Immature natural killer cell (primary cell): ENCODE measurements around the gene AQP1. TPM values are rescaled to one million over a fixed set of nuclear protein-coding genes. Genes with fewer than 3 reads are reported as not detected.
A peak's percentile ranks its signal among the peaks of the same experiment; 100 is the strongest.

ENCODE experiments used
- DNase-seq, 3 donors: peaks; one replicate each; pipeline ENCODE4 v3.0.0; 2022; ENCODE audit warnings: mixed read lengths in 1 of 3
- H3K27ac Mint-ChIP-seq, 6 donors: one replicate each; pipeline ENCODE4 v1.8.0; 2020; ENCODE audit warnings: mixed read lengths in 6 of 6, mild to moderate bottlenecking in 5 of 6, inconsistent platforms in 4 of 6, moderate library complexity in 3 of 6
- H3K27me3 Mint-ChIP-seq, 3 donors: one replicate each; pipeline ENCODE4 v1.8.0; 2020 to 2021; ENCODE audit warnings: low read depth in 3 of 3, mild to moderate bottlenecking in 3 of 3, mixed read lengths in 3 of 3, moderate library complexity in 3 of 3, inconsistent platforms in 1 of 3
- H3K36me3 Mint-ChIP-seq, 3 donors: one replicate each; pipeline ENCODE4 v1.8.0; 2020; ENCODE audit warnings: mixed read lengths in 3 of 3, inconsistent platforms in 2 of 3, mild to moderate bottlenecking in 2 of 3
- H3K4me1 Mint-ChIP-seq, 2 donors: one replicate each; pipeline ENCODE4 v1.8.0; 2020; ENCODE audit warnings: inconsistent platforms in 2 of 2, mild to moderate bottlenecking in 2 of 2, mixed read lengths in 2 of 2, moderate library complexity in 1 of 2
- H3K4me3 Mint-ChIP-seq, 5 donors: one replicate each; pipeline ENCODE4 v1.8.0; 2020; ENCODE audit warnings: mild to moderate bottlenecking in 5 of 5, mixed read lengths in 5 of 5, inconsistent platforms in 3 of 5, moderate library complexity in 3 of 5
- H3K9me3 Mint-ChIP-seq, 6 donors: one replicate each; pipeline ENCODE4 v1.8.0; 2020; ENCODE audit warnings: mild to moderate bottlenecking in 6 of 6, mixed read lengths in 6 of 6, inconsistent platforms in 4 of 6, moderate library complexity in 3 of 6
- polyA plus RNA-seq, 3 donors: library from polyadenylated mRNA; unstranded; fragments of 300-500 nt; fragmentation: Illumina TruSeq; gene quantifications; one replicate each; pipeline ENCODE4 v1.2.3, GENCODE V29; 2021

The AQP1 gene
- polyA plus RNA-seq, 3 donors from 2014 or later: 0.08 TPM; not detected in 2

DNA sequence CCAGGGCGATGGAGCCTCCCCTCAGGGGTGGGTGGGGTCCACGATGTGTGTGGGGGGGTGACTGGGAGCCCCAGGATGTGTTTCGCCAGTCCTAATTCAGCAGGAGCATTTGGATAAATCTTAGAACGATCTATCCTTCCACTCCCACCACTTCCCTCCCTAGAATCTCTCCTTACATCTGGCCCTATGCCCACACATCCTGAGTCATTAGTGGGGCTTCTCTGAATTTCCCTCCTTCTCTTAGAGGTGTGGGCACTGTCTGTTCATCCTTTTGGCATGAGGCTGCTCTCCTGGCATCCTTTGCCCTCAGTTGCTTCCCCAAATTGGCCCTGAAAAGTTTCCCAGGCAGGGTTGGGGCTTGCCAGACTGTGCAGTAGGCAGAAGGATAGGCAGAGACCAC is 53.7 kb downstream of the AQP1 start:
- no peak for DNase-seq
- Mint-ChIP-seq H3K36me3 (no peaks in the 10 kb centered on the region), H3K4me3 (no peak overlapping the region), H3K27ac (no peak overlapping the region), H3K9me3 (peaks cover 0 to 1% (median 0%) of the 10 kb centered on the region in 6 donors), H3K4me1 (no peaks in the 10 kb centered on the region), H3K27me3 (peaks cover 0 to 12% (median 1%) of the 10 kb centered on the region in 3 donors)

- DNase-seq: no peak
- H3K9me3 Mint-ChIP-seq: peaks cover 0 to 1% (median 0%) of the 10 kb centered on the region in 6 donors
- no peaks in the 10 kb centered on the region for H3K4me1 Mint-ChIP-seq
- H3K27ac Mint-ChIP-seq: no peak overlapping the region
- no peak overlapping the region for H3K4me3 Mint-ChIP-seq
- peaks cover 0 to 12% (median 1%) of the 10 kb centered on the region in 3 donors for H3K27me3 Mint-ChIP-seq
- no peaks in the 10 kb centered on the region for H3K36me3 Mint-ChIP-seq
These were observed 54.2 kb downstream of the AQP1 start for GRCh38 chr7:30965883-30966282.

DNA sequence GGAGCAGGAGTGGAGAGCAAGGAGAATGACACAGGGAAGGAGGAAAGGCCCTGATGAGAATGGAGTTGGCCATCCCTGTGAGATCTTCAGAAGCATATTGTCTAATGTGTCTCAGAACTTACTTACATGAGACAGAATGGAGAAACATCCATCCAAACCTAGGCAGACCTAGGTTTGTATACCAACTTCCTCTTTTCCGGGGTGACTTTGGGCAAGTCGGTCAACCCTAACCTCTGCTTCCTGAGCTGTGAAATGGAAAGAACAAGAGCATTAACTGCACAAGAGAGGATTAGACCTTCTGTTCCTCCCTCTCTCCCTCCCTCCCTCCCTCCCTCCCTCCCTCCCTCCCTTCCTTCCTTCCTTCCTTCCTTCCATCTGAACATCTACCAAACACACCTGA is 56.6 kb downstream of the AQP1 start:
- peaks cover 3 to 13% (median 6%) of the 10 kb centered on the region in 3 donors for H3K27me3 Mint-ChIP-seq
- no peaks in the 10 kb centered on the region for H3K36me3 Mint-ChIP-seq
- H3K9me3 Mint-ChIP-seq: peaks cover 0 to 1% (median 0%) of the 10 kb centered on the region in 6 donors
- H3K4me3 Mint-ChIP-seq: no peak overlapping the region
- H3K27ac Mint-ChIP-seq: no peak overlapping the region
- no peaks in the 10 kb centered on the region for H3K4me1 Mint-ChIP-seq
- no peak for DNase-seq

GRCh38 chr7:30968747-30969603 is 57.3 kb downstream of the AQP1 start:
- Mint-ChIP-seq H3K9me3 (no peaks in the 10 kb centered on the region), H3K27me3 (peaks cover 3 to 13% (median 6%) of the 10 kb centered on the region in 3 donors), H3K27ac (no peak overlapping the region), H3K4me1 (no peaks in the 10 kb centered on the region), H3K4me3 (no peak overlapping the region), H3K36me3 (no peaks in the 10 kb centered on the region)
- no peak for DNase-seq

GRCh38 chr7:30969604-30969970 is 57.9 kb downstream of the AQP1 start:
- no peak overlapping the region for H3K27ac Mint-ChIP-seq
- H3K4me1 Mint-ChIP-seq: no peaks in the 10 kb centered on the region
- peaks cover 3 to 13% (median 6%) of the 10 kb centered on the region in 3 donors for H3K27me3 Mint-ChIP-seq
- no peak for DNase-seq
- no peaks in the 10 kb centered on the region for H3K36me3 Mint-ChIP-seq
- no peaks in the 10 kb centered on the region for H3K9me3 Mint-ChIP-seq
- H3K4me3 Mint-ChIP-seq: no peak overlapping the region

DNA sequence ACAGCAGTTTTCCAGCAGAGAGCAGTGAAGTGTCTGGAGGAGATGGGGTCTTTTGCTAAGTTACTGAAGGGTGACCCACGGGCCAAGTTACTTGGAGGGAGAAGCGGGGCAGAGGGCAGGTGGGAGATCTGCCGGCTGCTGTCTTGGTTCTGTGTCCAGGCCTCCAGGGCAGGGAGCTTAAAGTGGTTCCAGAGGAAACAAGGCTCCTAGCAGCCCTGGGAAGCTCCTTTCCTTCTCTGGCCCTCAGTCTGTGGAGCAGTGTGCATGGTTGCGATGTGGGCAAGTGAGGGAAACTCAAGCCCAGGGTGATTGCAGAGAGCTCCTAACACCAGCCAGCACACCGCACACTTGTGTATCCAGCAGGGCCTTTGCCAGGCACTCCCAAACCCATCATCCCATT is 58.4 kb downstream of the AQP1 start:
- no peaks in the 10 kb centered on the region for H3K36me3 Mint-ChIP-seq
- H3K4me1 Mint-ChIP-seq: peaks cover 0 to 1% of the 10 kb centered on the region in 2 donors
- H3K9me3 Mint-ChIP-seq: no peaks in the 10 kb centered on the region
- DNase-seq: no peak
- H3K27ac Mint-ChIP-seq: no peak overlapping the region
- no peak overlapping the region for H3K4me3 Mint-ChIP-seq
- peaks cover 3 to 13% (median 6%) of the 10 kb centered on the region in 3 donors for H3K27me3 Mint-ChIP-seq

- peaks cover 3 to 15% (median 6%) of the 10 kb centered on the region in 3 donors for H3K27me3 Mint-ChIP-seq
- no peak overlapping the region for H3K27ac Mint-ChIP-seq
- no peak overlapping the region for H3K4me3 Mint-ChIP-seq
These were observed 59.0 kb downstream of the AQP1 start for GRCh38 chr7:30970594-30971094.

GRCh38 chr7:30971440-30971839 is 59.8 kb downstream of the AQP1 start:
- no peak overlapping the region for H3K4me3 Mint-ChIP-seq
- H3K27me3 Mint-ChIP-seq: peaks cover 3 to 16% (median 6%) of the 10 kb centered on the region in 3 donors
- no peak for DNase-seq
- H3K27ac Mint-ChIP-seq: no peak overlapping the region
- no peaks in the 10 kb centered on the region for H3K36me3 Mint-ChIP-seq
- H3K4me1 Mint-ChIP-seq: peaks cover 0 to 1% of the 10 kb centered on the region in 2 donors
- H3K9me3 Mint-ChIP-seq: no peaks in the 10 kb centered on the region

More at GRCh38 chr7:30970594-30971094, 59.0 kb downstream of the AQP1 start:
- Mint-ChIP-seq H3K36me3 (no peaks in the 10 kb centered on the region), H3K9me3 (no peaks in the 10 kb centered on the region), H3K4me1 (peaks cover 0 to 1% of the 10 kb centered on the region in 2 donors)
- DNase-seq: no peak

DNA sequence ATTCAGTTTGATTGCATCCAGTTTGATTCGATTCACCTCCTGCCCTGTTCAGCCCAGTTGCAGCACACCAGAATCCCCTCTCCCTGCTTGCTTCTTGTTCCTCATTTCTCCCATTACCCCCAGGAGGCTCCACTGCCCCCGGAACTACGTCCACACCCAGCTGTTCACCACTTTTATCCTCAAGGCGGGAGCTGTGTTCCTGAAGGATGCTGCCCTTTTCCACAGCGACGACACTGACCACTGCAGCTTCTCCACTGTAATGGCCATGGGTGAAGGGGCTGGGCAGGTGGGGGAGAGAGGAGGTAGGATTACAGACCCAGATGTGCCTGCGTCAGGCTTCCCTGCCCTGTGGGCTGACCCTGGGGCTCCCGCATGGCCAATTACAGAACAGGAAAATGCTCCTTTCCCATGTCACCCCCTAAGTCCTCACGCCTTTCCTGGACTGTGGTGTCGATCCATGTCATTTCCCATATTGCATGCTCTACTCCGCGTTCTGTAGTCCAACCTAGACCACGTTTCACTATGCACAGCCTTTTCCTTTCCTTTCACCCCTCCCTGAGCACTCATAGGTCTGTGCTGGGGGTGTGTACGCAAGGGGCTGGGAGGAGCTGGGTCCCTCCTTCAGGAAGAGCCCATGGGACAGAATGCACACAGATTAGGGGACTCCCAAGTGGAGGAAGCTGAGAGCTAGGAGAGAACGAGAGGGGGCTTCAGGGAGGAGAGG is 60.3 kb downstream of the AQP1 start:
- Mint-ChIP-seq H3K27me3 (peaks cover 3 to 15% (median 6%) of the 10 kb centered on the region in 3 donors), H3K4me3 (no peak overlapping the region), H3K27ac (no peak overlapping the region), H3K9me3 (no peaks in the 10 kb centered on the region), H3K36me3 (no peaks in the 10 kb centered on the region), H3K4me1 (peaks cover 0 to 1% of the 10 kb centered on the region in 2 donors)
- no peak for DNase-seq

- Mint-ChIP-seq H3K27me3 (peaks cover 6 to 12% (median 9%) of the 10 kb centered on the region in 3 donors), H3K9me3 (no peaks in the 10 kb centered on the region), H3K4me1 (peaks cover 0 to 1% of the 10 kb centered on the region in 2 donors), H3K36me3 (no peaks in the 10 kb centered on the region), H3K27ac (no peak overlapping the region), H3K4me3 (no peak overlapping the region)
- DNase-seq: no peak
These were observed 61.6 kb downstream of the AQP1 start for GRCh38 chr7:30973292-30973691.

GRCh38 chr7:30973791-30974604 is 62.3 kb downstream of the AQP1 start:
- no peak overlapping the region for H3K27ac Mint-ChIP-seq

GRCh38 chr7:30974605-30975255 is 63.1 kb downstream of the AQP1 start:
- DNase-seq: peak in 1 of 3 donors; percentile 2
- Mint-ChIP-seq H3K27me3 (peaks cover 6 to 12% (median 9%) of the 10 kb centered on the region in 3 donors), H3K27ac (no peak overlapping the region)

More at GRCh38 chr7:30973791-30974604, 62.3 kb downstream of the AQP1 start:
- no peak for DNase-seq
- Mint-ChIP-seq H3K9me3 (no peaks in the 10 kb centered on the region), H3K4me1 (peaks cover 0 to 1% of the 10 kb centered on the region in 2 donors), H3K27me3 (peaks cover 6 to 12% (median 9%) of the 10 kb centered on the region in 3 donors), H3K36me3 (no peaks in the 10 kb centered on the region), H3K4me3 (no peak overlapping the region)

More at GRCh38 chr7:30974605-30975255, 63.1 kb downstream of the AQP1 start:
- Mint-ChIP-seq H3K9me3 (no peaks in the 10 kb centered on the region), H3K36me3 (no peaks in the 10 kb centered on the region), H3K4me3 (no peak overlapping the region), H3K4me1 (peaks cover 0 to 1% of the 10 kb centered on the region in 2 donors)
